Endodermal cell (in vitro differentiated cells): ENCODE measurements around the gene HPSE2. TPM values are rescaled to one million over a fixed set of nuclear protein-coding genes. Genes with fewer than 3 reads are reported as not detected.

ENCODE experiments used
- DNase-seq: peaks from one replicate; pipeline ENCODE4 v3.0.0-alpha.2; 2017
- H3K27ac ChIP-seq: 2 replicates; pipeline ENCODE4 v1.5.1; 2013; ENCODE audit warnings: mild to moderate bottlenecking, low read depth, low read length, moderate library complexity
- H3K27me3 ChIP-seq: 2 replicates; pipeline ENCODE4 v1.6.1; 2013; ENCODE audit warnings: mild to moderate bottlenecking, low read length, moderate library complexity; ENCODE audit not compliant: insufficient read depth, control insufficient read depth, poor library complexity, severe bottlenecking
- H3K36me3 ChIP-seq: 2 replicates; pipeline ENCODE4 v1.7.0; 2013; ENCODE audit warnings: mild to moderate bottlenecking, low read length, moderate library complexity; ENCODE audit not compliant: control insufficient read depth, insufficient read depth
- H3K4me1 ChIP-seq: one replicate; pipeline ENCODE4 v1.7.0; 2013; ENCODE audit warnings: low read length; ENCODE audit not compliant: control insufficient read depth, insufficient read depth
- H3K4me3 ChIP-seq: 2 replicates; pipeline ENCODE4 v1.5.1; 2013; ENCODE audit warnings: mild to moderate bottlenecking, low read length, moderate library complexity
- H3K9ac ChIP-seq: 2 replicates; pipeline ENCODE4 v1.6.1; 2013; ENCODE audit warnings: mild to moderate bottlenecking, low read length, moderate library complexity; ENCODE audit not compliant: poor library complexity, severe bottlenecking; ENCODE audit errors: extremely low read depth
- H3K9me3 ChIP-seq: 2 replicates; pipeline ENCODE4 v1.6.1; 2013; ENCODE audit warnings: mild to moderate bottlenecking, low read length, moderate library complexity; ENCODE audit not compliant: control insufficient read depth
- H3K27ac Mint-ChIP-seq: 2 replicates; pipeline ENCODE4 v1.8.0; 2020; ENCODE audit warnings: mixed read lengths
- H3K27me3 Mint-ChIP-seq: 2 replicates; pipeline ENCODE4 v1.8.0; 2021; ENCODE audit warnings: mild to moderate bottlenecking, mixed read lengths; ENCODE audit not compliant: insufficient read depth
- H3K36me3 Mint-ChIP-seq: 2 replicates; pipeline ENCODE4 v1.8.0; 2020; ENCODE audit warnings: low read depth, mixed read lengths
- H3K4me1 Mint-ChIP-seq: 2 replicates; pipeline ENCODE4 v1.8.0; 2020; ENCODE audit warnings: mixed read lengths
- H3K4me3 Mint-ChIP-seq: 2 replicates; pipeline ENCODE4 v1.8.0; 2020; ENCODE audit warnings: mild to moderate bottlenecking, moderate library complexity, mixed read lengths
- H3K9me3 Mint-ChIP-seq: 2 replicates; pipeline ENCODE4 v1.8.0; 2020; ENCODE audit warnings: mild to moderate bottlenecking, mixed read lengths
- WGBS, 2 experiments: methylation state at CpG; one replicate each; pipeline versions ENCODE4 v1.1.5 to v1.1.7; 2013; ENCODE audit warnings: missing lambda C conversion rate in 2 of 2, mixed read lengths in 1 of 2; ENCODE audit not compliant: insufficient coverage in 1 of 2, insufficient read length in 1 of 2; 5-methylcytosine and 5-hydroxymethylcytosine counted together
- total RNA-seq, 2 donors: library from RNA; stranded (reverse); fragmentation: NEBNext Ultra II Directional in 1 of 2; extraction: Animal tissue kit (Norgen Biotek cat#: 25700) in 1 of 2; gene quantifications; 2 replicates in 1 of 2; 3 replicates in 1 of 2; pipeline ENCODE4 v1.2.1, GENCODE V29; 2021
- TF ChIP-seq, protein P1 (sequence below): fragments of 200-600 bp; sonication (generic); conservative IDR thresholded peaks from 2 replicates; pipeline ENCODE4 v1.5.0; 2021; ENCODE audit warnings: antibody characterized with exemption, mild to moderate bottlenecking

The HPSE2 gene
- total RNA-seq, 2 donors from 2014 or later: 0.07 to 0.11 TPM

DNA sequence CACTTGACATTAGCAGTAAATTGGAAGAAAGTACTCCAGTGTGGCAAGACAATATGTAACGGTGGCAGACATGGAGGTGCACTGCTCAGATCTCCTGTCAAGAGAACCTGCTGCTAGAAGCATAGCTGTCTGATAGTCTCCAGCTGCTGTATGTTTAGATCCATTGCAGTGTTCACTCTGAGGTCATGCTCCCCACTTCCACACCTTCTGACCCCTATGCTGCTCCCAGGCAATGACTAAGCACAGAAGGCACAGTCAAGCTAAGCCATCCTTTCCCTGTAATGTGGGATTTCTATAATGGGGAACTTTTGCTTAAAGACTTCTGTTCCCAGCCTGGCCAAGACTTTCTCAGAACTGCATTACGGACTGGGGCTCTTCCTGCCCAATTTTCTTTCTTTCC is 315.8 kb downstream of the HPSE2 start:
- Mint-ChIP-seq H3K9me3 (no peaks in the 10 kb centered on the region), H3K27ac (no peak overlapping the region), H3K27me3 (no peaks in the 10 kb centered on the region), H3K36me3 (no peaks in the 10 kb centered on the region), H3K4me1 (peaks cover 2% of the 10 kb centered on the region), H3K4me3 (no peak overlapping the region)
- H3K36me3 ChIP-seq: no peaks in the 10 kb centered on the region
- TF ChIP-seq, protein P1, sequence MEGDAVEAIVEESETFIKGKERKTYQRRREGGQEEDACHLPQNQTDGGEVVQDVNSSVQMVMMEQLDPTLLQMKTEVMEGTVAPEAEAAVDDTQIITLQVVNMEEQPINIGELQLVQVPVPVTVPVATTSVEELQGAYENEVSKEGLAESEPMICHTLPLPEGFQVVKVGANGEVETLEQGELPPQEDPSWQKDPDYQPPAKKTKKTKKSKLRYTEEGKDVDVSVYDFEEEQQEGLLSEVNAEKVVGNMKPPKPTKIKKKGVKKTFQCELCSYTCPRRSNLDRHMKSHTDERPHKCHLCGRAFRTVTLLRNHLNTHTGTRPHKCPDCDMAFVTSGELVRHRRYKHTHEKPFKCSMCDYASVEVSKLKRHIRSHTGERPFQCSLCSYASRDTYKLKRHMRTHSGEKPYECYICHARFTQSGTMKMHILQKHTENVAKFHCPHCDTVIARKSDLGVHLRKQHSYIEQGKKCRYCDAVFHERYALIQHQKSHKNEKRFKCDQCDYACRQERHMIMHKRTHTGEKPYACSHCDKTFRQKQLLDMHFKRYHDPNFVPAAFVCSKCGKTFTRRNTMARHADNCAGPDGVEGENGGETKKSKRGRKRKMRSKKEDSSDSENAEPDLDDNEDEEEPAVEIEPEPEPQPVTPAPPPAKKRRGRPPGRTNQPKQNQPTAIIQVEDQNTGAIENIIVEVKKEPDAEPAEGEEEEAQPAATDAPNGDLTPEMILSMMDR: no peak
- no peaks in the 10 kb centered on the region for H3K4me1 ChIP-seq
- no peak overlapping the region for H3K9ac ChIP-seq
- no peaks in the 10 kb centered on the region for H3K9me3 ChIP-seq
- 90 to 91% methylated on average over 2 of the region's 2 CpGs for WGBS, 2 experiments
- no peak for DNase-seq
- no peak overlapping the region for H3K27ac ChIP-seq
- H3K4me3 ChIP-seq: no peak overlapping the region
- H3K27me3 ChIP-seq: no peaks in the 10 kb centered on the region

DNA sequence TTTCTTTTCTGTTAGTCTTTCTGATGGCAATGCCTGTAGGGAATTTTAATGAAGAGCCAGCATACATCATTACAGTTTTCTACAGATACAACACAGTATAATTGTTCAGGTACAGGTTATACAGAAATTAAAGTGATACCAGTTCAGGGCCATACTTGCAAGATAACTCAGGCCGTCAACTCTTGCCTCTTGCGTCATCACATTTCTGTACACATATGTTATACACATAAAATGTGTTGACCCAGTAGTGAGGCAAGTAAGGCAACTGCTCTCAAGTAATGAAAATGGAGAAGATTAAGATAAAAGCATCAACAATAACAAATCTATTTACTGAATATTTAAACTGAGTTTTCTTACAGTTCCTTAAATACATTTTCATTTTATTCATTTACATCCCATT is 317.8 kb downstream of the HPSE2 start:
- Histone ChIP-seq H3K9ac (no peak overlapping the region), H3K36me3 (no peaks in the 10 kb centered on the region), H3K27me3 (no peaks in the 10 kb centered on the region), H3K27ac (no peak overlapping the region), H3K9me3 (no peaks in the 10 kb centered on the region), H3K4me1 (no peaks in the 10 kb centered on the region), H3K4me3 (no peak overlapping the region)
- WGBS, 2 experiments: 100% methylated on average over 2 of the region's 2 CpGs; no CpG with 5 or more reads in 1 of the 2 experiments
- DNase-seq: no peak
- no peak overlapping the region for H3K4me3 Mint-ChIP-seq
- no peaks in the 10 kb centered on the region for H3K36me3 Mint-ChIP-seq
- peaks cover 2% of the 10 kb centered on the region for H3K4me1 Mint-ChIP-seq
- no peaks in the 10 kb centered on the region for H3K9me3 Mint-ChIP-seq
- TF ChIP-seq, protein P1: no peak
- no peaks in the 10 kb centered on the region for H3K27me3 Mint-ChIP-seq
- no peak overlapping the region for H3K27ac Mint-ChIP-seq

DNA sequence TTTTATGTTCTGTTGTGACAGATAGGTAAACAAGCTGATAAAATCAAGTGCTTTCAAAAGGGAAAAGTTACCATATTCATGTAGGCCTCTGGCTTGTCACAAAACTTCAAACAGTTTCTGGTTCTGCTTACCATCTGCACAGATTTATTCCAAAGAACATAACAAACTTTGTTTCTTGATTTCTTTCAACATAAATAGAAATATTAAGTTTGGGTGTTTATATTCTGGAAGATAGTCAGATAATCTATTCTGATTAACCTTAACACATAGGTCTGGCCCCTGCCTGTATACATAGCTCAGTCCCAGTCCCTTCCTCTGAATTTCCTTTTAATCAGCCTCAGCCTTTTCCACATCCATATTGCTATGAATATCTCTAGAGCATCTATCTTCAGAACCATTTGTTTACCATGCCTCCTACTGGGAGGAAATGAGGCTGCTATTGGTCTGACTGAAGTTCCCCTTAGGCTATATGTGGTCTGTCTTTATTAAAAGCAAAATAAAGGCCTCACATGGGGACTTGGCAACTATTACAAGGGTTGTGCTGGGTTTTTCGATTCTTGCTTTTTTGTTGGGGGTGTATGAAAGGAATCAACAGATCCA is 319.0 kb downstream of the HPSE2 start:
- WGBS, 2 experiments: no CpG with 5 or more reads among the region's 1 CpG
- no peaks in the 10 kb centered on the region for H3K27me3 Mint-ChIP-seq
- H3K9me3 Mint-ChIP-seq: no peaks in the 10 kb centered on the region
- TF ChIP-seq, protein P1: no peak
- no peak overlapping the region for H3K4me3 Mint-ChIP-seq
- Histone ChIP-seq H3K9me3 (no peaks in the 10 kb centered on the region), H3K27me3 (no peaks in the 10 kb centered on the region), H3K36me3 (no peaks in the 10 kb centered on the region), H3K4me1 (no peaks in the 10 kb centered on the region), H3K4me3 (no peak overlapping the region), H3K27ac (no peak overlapping the region), H3K9ac (no peak overlapping the region)
- H3K36me3 Mint-ChIP-seq: no peaks in the 10 kb centered on the region
- H3K27ac Mint-ChIP-seq: no peak overlapping the region
- H3K4me1 Mint-ChIP-seq: peaks cover 2% of the 10 kb centered on the region
- DNase-seq: no peak
